HepG2 (cell line): Measurements from ENCODE around the gene DERL2. TPM values are rescaled to one million over a fixed set of nuclear protein-coding genes. Genes with fewer than 3 reads are reported as not detected.

ENCODE experiments used
- ATAC-seq: fragments of 200-7000 bp; cut with Tn5 transposase; 3 replicates; pipeline ENCODE4 v1.9.1; 2020; ENCODE audit warnings: mild to moderate bottlenecking, moderate library complexity
- BruUV-seq: library from RNA; stranded (reverse); fragments of 400-500 nt; replicated peaks from 2 replicates; lab custom pipeline; 2021; lab: Mats Ljungman, UMichigan
- CTCF ChIA-PET: fragments of 300-600 bp; formaldehyde crosslinking; extraction: SDS; loops from one replicate; lab custom pipeline; 2021; ENCODE audit warnings: low total read pairs, inconsistent platforms, low intra/inter-chr PET ratio; lab: Yijun Ruan, JAX
- POLR2A ChIA-PET: fragments of 350-600 bp; sonication (Branson Sonifier 250); formaldehyde crosslinking; loops from one replicate; lab custom pipeline; 2020; ENCODE audit warnings: antibody characterized with exemption, inconsistent platforms; lab: Yijun Ruan, JAX
- DNase-seq: peaks from one replicate; pipeline ENCODE4 v3.0.0-alpha.2; 2015; ENCODE audit warnings: low spot score
- FAIRE-seq: peaks from 3 replicates; lab custom pipeline; 2011; peaks lifted over from hg19 to GRCh38; lab: Jason Lieb, UNC
- H2AFZ ChIP-seq: one replicate; pipeline ENCODE4 v1.6.1; 2011; ENCODE audit warnings: low read length, inconsistent platforms
- H3K27ac ChIP-seq: fragments of 300-600 bp; 3 replicates; pipeline ENCODE4 v1.8.0; 2011; ENCODE audit warnings: mixed run types, mild to moderate bottlenecking, mixed read lengths, low read length, inconsistent platforms; ENCODE audit not compliant: insufficient read depth; ENCODE audit errors: extremely low read length
- H3K27me3 ChIP-seq, 2 experiments: fragments of 200-600 bp in 1 of 2; 2 replicates in 1 of 2; 3 replicates in 1 of 2; pipeline versions ENCODE4 v1.6.0 to v1.8.0; 2011; ENCODE audit warnings: low read length in 2 of 2, mild to moderate bottlenecking in 2 of 2, moderate library complexity in 2 of 2, inconsistent platforms in 1 of 2; ENCODE audit not compliant: insufficient read depth in 2 of 2, control insufficient read depth in 1 of 2
- H3K36me3 ChIP-seq, 2 experiments: fragments of 200-600 bp in 1 of 2; replicated peaks in 1 of 2; 2 replicates in 1 of 2; 3 replicates in 1 of 2; pipeline versions ENCODE4 v1.5.1 to v1.8.0; 2011; ENCODE audit warnings: low read length in 2 of 2, inconsistent platforms in 1 of 2; ENCODE audit not compliant: insufficient read depth in 2 of 2, control insufficient read depth in 1 of 2
- H3K4me1 ChIP-seq: 2 replicates; pipeline ENCODE4 v1.5.1; 2012; ENCODE audit warnings: low read length, inconsistent platforms; ENCODE audit not compliant: insufficient read depth
- H3K4me2 ChIP-seq: 2 replicates; pipeline ENCODE4 v1.6.0; 2011; ENCODE audit warnings: low read depth, low read length, inconsistent platforms
- H3K4me3 ChIP-seq, 3 experiments: fragments of 200-600 bp in 1 of 3; sonication (generic), shearing (Covaris generic) in 1 of 3; replicated peaks in 1 of 3; 2 replicates each; pipeline ENCODE4 v1.5.1; 2011 to 2016; ENCODE audit warnings: low read length in 3 of 3, inconsistent platforms in 2 of 3, low read depth in 2 of 3, mild to moderate bottlenecking in 2 of 3, control low read depth in 1 of 3, mixed read lengths in 1 of 3; ENCODE audit not compliant: insufficient read depth in 1 of 3
- H3K79me2 ChIP-seq: one replicate; pipeline ENCODE4 v1.6.1; 2011; ENCODE audit warnings: low read length, inconsistent platforms; ENCODE audit not compliant: insufficient read depth
- H3K9ac ChIP-seq: 2 replicates; pipeline ENCODE4 v1.6.0; 2011; ENCODE audit warnings: mild to moderate bottlenecking, low read depth, low read length, inconsistent platforms; ENCODE audit not compliant: insufficient read depth
- H3K9me3 ChIP-seq: 2 replicates; pipeline ENCODE4 v1.5.1; 2012; ENCODE audit warnings: mild to moderate bottlenecking, low read length
- H4K20me1 ChIP-seq: 2 replicates; pipeline ENCODE4 v1.6.0; 2011; ENCODE audit warnings: inconsistent platforms, mild to moderate bottlenecking, low read length, moderate library complexity; ENCODE audit not compliant: insufficient read depth
- CEBPB ChIP-seq: IDR thresholded peaks from 2 replicates; pipeline ENCODE4 v1.6.1; 2011; ENCODE audit warnings: low read depth, low read length, improper control_type of control experiment, borderline replicate concordance
- CEBPG ChIP-seq: IDR thresholded peaks from 2 replicates; pipeline ENCODE4 v1.6.1; 2016
- GABPB1 ChIP-seq: IDR thresholded peaks from 2 replicates; pipeline ENCODE4 v1.6.1; 2016; ENCODE audit warnings: mild to moderate bottlenecking, missing genetic modification reagents, moderate library complexity, missing compliant biosample characterization
- IKZF1 ChIP-seq: fragments of 450-650 bp; IDR thresholded peaks from 2 replicates; pipeline ENCODE4 v1.7.1; 2016
- KMT2A ChIP-seq: sonication (generic); formaldehyde crosslinking; IDR thresholded peaks from 2 replicates; pipeline ENCODE4 v1.4.0; 2020; ENCODE audit warnings: missing genetic modification reagents
- PAX8 ChIP-seq: sonication (generic); formaldehyde crosslinking; IDR thresholded peaks from 2 replicates; pipeline ENCODE4 v1.8.0; 2022; ENCODE audit warnings: mild to moderate bottlenecking, missing genetic modification reagents, borderline replicate concordance
- RNF2 ChIP-seq: fragments of 450-650 bp; conservative IDR thresholded peaks from 2 replicates; pipeline ENCODE4 v1.6.1; 2016; ENCODE audit warnings: low read depth
- SOX13 ChIP-seq, 3 experiments: fragments of 450-650 bp in 1 of 3; sonication (generic) in 1 of 3; formaldehyde crosslinking in 1 of 3; IDR thresholded peaks in 2 of 3; conservative IDR thresholded peaks in 1 of 3; 2 replicates each; pipeline versions ENCODE4 v1.5.0 to v1.6.1; 2016 to 2020; ENCODE audit warnings: antibody characterized with exemption in 1 of 3, mild to moderate bottlenecking in 1 of 3, missing compliant biosample characterization in 1 of 3, missing genetic modification reagents in 1 of 3, moderate library complexity in 1 of 3
- ZBTB20 ChIP-seq: sonication (generic); formaldehyde crosslinking; IDR thresholded peaks from 2 replicates; pipeline ENCODE4 v1.8.1; 2023; ENCODE audit warnings: missing genetic modification reagents, low read depth, mild to moderate bottlenecking, borderline replicate concordance
- ZKSCAN1 ChIP-seq: fragments of 150-350 bp; IDR thresholded peaks from 2 replicates; pipeline ENCODE4 v1.6.1; 2014; ENCODE audit warnings: low read length
- ZNF3 ChIP-seq: IDR thresholded peaks from 2 replicates; pipeline ENCODE4 v1.7.0; 2017; ENCODE audit warnings: inconsistent platforms
- ZSCAN5A ChIP-seq: sonication (generic); formaldehyde crosslinking; IDR thresholded peaks from 2 replicates; pipeline ENCODE4 v1.8.0; 2022; ENCODE audit warnings: mild to moderate bottlenecking, missing genetic modification reagents, borderline replicate concordance
- WGBS: methylation state at CpG from one replicate; pipeline ENCODE4 v1.1.6; 2017; ENCODE audit warnings: low lambda C conversion rate; 5-methylcytosine and 5-hydroxymethylcytosine counted together
- in situ Hi-C: cut with HindIII; loops from 2 replicates; pipeline ENCODE4 v1.10.0; 2017; ENCODE audit warnings: low pct_unique_long_range_greater_than_20kb; ENCODE audit not compliant: extremely low pct_ligation_motif_present
- intact Hi-C: fragments of 100-400 bp; cut with micrococcal nuclease; formaldehyde crosslinking; loops from one replicate; pipeline ENCODE4 v1.10.0; 2022; ENCODE audit not compliant: unreplicated experiment
- polyA plus RNA-seq, 8 experiments: library from polyadenylated mRNA; depleted of rRNA in 3 of 8; stranded (reverse) in 7 of 8; unstranded in 1 of 8; fragments of >200 nt; fragmentation: Illumina TruSeq in 4 of 8; extraction: Trizol in 4 of 8; gene quantifications; 2 replicates each; pipeline versions ENCODE4 v1.2.1 to v1.2.3, GENCODE V29; 2011 to 2016; ENCODE audit warnings: low read depth in 4 of 8, missing spikeins in 1 of 8, mixed read lengths in 1 of 8; ENCODE audit not compliant: insufficient read depth in 1 of 8
- total RNA-seq, 5 experiments: library from RNA; depleted of rRNA; stranded (reverse); fragments of >200 nt; fragmentation: Illumina TruSeq; extraction: Trizol; gene quantifications; 2 replicates each; pipeline ENCODE4 v1.2.3, GENCODE V29; 2016; ENCODE audit warnings: low read depth in 1 of 5

The DERL2 gene
- total and polyA plus RNA-seq, 2 of the 13 experiments (the other 11 are each of a cell fraction or from before 2014, with no cell fraction given), result 59.3 to 65.2 TPM

- TF ChIP-seq ZSCAN5A (CRISPR knock-in tag) (no peak), ZNF3 (CRISPR knock-in tag) (no peak), GABPB1 (CRISPR knock-in tag) (no peak), CEBPG (CRISPR knock-in tag) (no peak), KMT2A (no peak), PAX8 (CRISPR knock-in tag) (no peak), ZBTB20 (CRISPR knock-in tag) (no peak), ZKSCAN1 (no peak), SOX13 (IDR thresholded peaks at IDR 0.05) (no peak), SOX13 (CRISPR knock-in tag; conservative IDR thresholded peaks at IDR 0.05 in 1 of 2, IDR thresholded peaks at IDR 0.05 in 1 of 2) (no peak), RNF2 (no peak)
- TF ChIP-seq, all 625 proteins: peak for 0
Measured at GRCh38 chr17:5510771-5511170, 24.8 kb upstream of the DERL2 start (continued).

GRCh38 chr17:5509482-5509881, 23.5 kb upstream of the DERL2 start:
- CTCF ChIA-PET, result no interaction called here

More at GRCh38 chr17:5509482-5509881, 23.5 kb upstream of the DERL2 start:
- Histone ChIP-seq H3K4me2 (no peak overlapping the region), H3K9ac (no peak overlapping the region), H3K27me3 (peaks cover 0 to 4% of the 10 kb centered on the region in 2 experiments; a peak in 2 of 5 replicates), H2AFZ (no peak overlapping the region), H3K36me3 (no peaks in the 10 kb centered on the region), H3K79me2 (no peaks in the 10 kb centered on the region), H3K4me3 (no peak overlapping the region), H4K20me1 (no peaks in the 10 kb centered on the region), H3K9me3 (no peaks in the 10 kb centered on the region), H3K27ac (no peak overlapping the region), H3K4me1 (no peaks in the 10 kb centered on the region)
- TF ChIP-seq CEBPB (no peak), IKZF1 (no peak)
- ATAC-seq (no peak), FAIRE-seq (no peak), DNase-seq (no peak)
- POLR2A ChIA-PET, result no interaction called here
- in situ Hi-C loops, result no loop called here
- 43% methylated on average over 8 of the region's 8 CpGs for WGBS
- BruUV-seq, result no TSS peak
- intact Hi-C loops, result no loop called here
